Hepatic stellate cell (primary cell): ENCODE results near the gene CCDC78.

Source experiments
- DNase-seq: peaks from one replicate; pipeline ENCODE4 v3.0.0; 2011; ENCODE audit warnings: low spot score

The CCDC78 gene

GRCh38 chr16:710500-711075 lies 15.7 kb downstream of the CCDC78 start:
- DNase-seq, result no peak

- peak; percentile 99 for DNase-seq
These were observed 16.4 kb downstream of the CCDC78 start for GRCh38 chr16:709566-710499.

GRCh38 chr16:708959-709358 lies 17.3 kb downstream of the CCDC78 start:
- DNase-seq, result no peak

DNA sequence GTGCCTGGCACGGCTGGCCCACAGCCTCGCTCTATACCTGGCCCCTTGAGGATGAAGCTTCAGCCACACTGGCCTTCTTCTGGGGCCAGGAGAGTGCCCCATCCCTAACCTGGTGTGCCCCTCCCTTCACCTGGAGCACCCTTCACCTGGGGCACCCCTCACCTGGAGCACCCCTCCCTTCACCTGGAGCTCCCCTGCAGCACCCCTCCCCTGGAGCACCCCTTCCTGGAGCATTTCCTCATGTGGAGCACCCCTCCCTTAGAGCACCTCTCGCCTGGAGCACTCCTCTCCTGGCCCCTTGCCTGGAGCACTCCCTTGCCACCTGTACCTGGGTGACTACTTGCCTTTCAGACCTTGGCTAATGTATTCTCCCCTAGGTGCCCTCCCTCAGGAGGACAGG lies 18.2 kb downstream of the CCDC78 start:
- DNase-seq, result no peak

DNA sequence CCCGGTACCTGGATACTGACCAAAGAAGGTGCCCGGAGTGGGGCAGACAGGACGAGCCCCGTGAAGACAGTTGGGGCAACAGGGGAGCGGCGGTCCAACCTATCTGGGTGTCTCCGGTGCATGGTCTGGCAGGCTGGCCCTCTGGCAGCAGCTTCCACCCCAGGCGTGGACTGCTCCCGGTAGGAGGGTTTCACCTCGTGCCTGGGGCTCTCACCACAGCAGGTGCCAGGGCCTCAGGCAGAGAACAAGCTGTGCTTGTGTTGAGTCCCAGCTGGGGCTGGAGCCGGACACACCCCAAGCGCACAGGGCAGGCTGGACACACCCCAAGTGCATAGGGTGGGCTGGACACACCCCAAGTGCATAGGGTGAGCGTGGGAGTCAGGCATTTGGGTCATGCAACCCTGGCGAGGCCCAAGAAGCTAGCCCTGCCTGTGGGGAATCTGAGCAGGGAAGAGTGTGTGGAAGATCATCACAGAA lies 19.1 kb downstream of the CCDC78 start:
- no peak for DNase-seq

GRCh38 chr16:706189-707061 lies 19.8 kb downstream of the CCDC78 start:
- DNase-seq, result no peak

DNA sequence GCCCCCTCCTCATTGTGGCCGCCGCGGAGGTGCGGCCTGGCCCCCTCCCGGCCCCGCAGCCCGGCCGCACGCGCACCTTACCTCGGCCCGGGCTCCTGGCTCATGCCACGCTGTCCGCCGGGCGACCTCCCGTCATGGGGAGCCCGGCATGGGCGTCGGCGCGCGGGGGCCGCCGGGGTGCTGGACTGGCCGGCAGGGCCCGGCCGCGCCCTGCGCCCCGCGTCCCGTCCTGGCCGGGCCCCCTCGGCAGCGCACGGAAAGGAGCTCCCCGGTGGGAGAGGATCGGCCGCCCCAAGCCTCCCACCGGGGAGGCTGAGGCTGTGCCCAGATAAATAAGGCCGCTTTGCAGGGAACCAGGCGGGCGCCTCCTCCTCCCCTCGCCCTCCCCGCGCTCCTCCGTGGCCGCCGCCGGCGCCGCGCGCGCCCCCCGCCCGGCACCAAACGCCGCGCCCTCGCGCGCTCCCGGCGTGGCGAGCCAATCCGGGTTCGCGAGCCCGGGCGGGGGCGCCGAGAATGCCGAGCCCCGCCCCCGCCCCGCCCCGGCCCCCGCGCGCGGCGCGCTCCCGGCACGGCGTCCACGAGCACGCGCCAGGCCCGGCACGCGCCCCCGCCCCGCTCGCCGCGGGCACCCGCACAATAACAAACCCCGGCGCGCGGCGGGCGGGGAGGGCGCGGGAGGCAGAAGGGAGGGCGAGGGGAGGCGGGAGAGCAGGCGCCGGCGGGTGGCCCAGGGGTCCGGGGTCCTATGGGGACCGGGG lies 20.6 kb downstream of the CCDC78 start, which contains the start of gene FBXL16:
FBXL16 (minus strand) TSS at position 371 of the 758 bp plus-strand sequence. CDS start 8,396 bp downstream, outside the sequence.
- no peak for DNase-seq

GRCh38 chr16:704552-705380 lies 21.5 kb downstream of the CCDC78 start:
- no peak for DNase-seq

DNA sequence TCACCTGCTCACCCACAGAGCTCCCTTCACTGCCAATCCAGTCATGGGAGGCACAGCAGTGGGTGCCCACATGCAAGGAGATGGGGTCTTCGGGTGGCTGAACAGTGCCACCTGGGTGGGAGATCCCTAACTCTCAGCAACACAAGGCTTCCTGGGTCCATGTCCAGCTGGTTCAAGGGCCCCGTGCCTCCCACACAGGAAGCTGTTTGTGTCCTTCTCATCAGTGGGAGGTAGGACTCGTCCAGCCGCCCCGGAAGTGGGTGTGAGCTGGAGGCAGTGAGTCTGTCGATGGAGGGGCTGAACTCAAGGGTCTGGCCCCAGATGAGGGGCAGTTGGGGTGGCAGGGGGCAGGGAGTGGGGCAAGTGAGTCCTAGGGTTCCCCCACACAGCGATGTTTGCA lies 22.2 kb downstream of the CCDC78 start:
- no peak for DNase-seq

DNA sequence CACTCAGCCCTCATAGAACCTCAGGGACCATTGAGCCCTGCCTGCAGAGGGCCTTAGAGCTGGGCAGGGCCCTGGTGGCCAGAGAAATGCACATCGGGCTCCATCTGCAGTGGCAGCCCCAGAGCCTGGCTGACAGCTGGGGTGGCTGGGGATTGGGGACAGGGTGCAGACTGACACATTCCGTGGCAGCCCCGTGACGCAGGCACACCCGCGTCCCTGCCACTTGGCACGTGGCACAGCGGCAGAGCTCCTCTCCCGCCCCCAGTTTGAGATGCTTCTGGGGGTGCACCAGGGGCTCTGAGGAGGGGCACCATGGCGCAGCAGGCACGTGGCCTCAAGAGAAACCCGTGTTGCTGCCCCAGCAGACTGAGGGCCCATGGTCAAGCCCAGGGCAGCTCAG lies 22.8 kb downstream of the CCDC78 start:
- DNase-seq, result no peak

GRCh38 chr16:702341-702740 lies 23.9 kb downstream of the CCDC78 start:
- no peak for DNase-seq

GRCh38 chr16:700684-701584 lies 25.3 kb downstream of the CCDC78 start:
- DNase-seq, result no peak

- no peak for DNase-seq
These were observed 27.2 kb downstream of the CCDC78 start for GRCh38 chr16:698911-699671.

- no peak for DNase-seq
These were observed 30.7 kb downstream of the CCDC78 start for GRCh38 chr16:695355-696089.

DNA sequence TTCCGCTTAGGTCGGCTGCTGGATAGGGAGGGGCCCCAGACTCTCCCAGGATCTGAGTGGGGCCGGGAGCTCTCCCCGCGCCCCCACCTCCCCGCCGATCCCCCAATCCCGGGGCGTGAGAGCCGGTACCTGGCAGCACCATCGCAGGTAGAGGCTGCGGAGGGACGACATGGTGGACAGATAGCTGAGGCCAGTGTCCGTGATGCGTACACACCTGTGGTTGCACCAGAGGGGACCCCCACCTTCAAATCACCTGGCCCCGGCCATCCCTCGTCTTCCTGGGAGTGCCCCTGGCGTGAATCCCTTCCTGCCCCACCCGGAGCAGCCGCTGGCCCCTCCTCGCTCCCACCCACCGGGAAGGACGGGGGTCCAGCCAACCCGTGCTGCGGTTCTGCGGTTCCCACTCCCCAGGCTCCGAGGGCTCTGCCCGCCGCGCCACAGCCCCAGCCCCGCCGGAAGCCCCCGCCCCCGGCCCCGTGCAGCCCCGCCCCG lies 31.3 kb downstream of the CCDC78 start:
- DNase-seq, result no peak

GRCh38 chr16:694187-694862 lies 31.9 kb downstream of the CCDC78 start:
- no peak for DNase-seq

DNA sequence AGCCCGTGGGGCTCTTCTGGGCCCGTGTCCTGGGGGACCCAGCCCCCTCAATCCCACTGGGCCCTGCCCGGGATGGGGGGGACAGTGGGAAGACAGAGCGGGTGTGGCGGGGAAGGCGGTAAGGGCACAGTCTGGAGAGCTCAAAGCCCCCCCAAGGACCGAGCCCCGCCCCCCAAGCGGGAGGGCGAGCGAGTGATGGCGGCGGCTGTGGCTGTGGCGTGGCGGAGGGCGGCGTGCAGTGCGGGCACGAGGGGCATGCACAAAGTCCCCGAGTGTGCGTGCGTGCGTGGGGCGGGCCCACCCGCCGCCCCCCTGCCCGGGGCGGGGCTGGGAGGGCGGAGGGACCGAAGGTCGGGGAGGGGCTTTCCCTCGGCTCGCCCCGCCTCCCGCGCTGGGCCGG lies 32.5 kb downstream of the CCDC78 start:
- no peak for DNase-seq
